Hepatocyte (in vitro differentiated cells): ENCODE results near the gene MESD. TPM values are rescaled to one million over a fixed set of nuclear protein-coding genes. Genes with fewer than 3 reads are reported as not detected.

Source experiments
- DNase-seq: peaks from one replicate; pipeline ENCODE4 v3.0.0-alpha.2; 2016; ENCODE audit warnings: low spot score
- H2AFZ ChIP-seq: fragments of 200-600 bp; sonication (generic); 2 replicates; pipeline ENCODE4 v1.6.0; 2016; ENCODE audit warnings: antibody characterized with exemption, mild to moderate bottlenecking
- H3K27ac ChIP-seq: fragments of 200-600 bp; sonication (generic); 2 replicates; pipeline ENCODE4 v1.5.1; 2016; ENCODE audit warnings: mild to moderate bottlenecking
- H3K27me3 ChIP-seq: fragments of 200-600 bp; sonication (generic); 2 replicates; pipeline ENCODE4 v1.6.1; 2016
- H3K36me3 ChIP-seq: fragments of 200-600 bp; sonication (generic); replicated peaks from 2 replicates; pipeline ENCODE4 v1.5.1; 2016; ENCODE audit warnings: low read depth; ENCODE audit not compliant: insufficient read depth
- H3K4me1 ChIP-seq: fragments of 200-600 bp; sonication (generic); 2 replicates; pipeline ENCODE4 v1.5.1; 2016; ENCODE audit warnings: mild to moderate bottlenecking, moderate library complexity; ENCODE audit not compliant: insufficient read depth
- H3K4me2 ChIP-seq: fragments of 200-600 bp; sonication (generic); 2 replicates; pipeline ENCODE4 v1.6.0; 2016
- H3K4me3 ChIP-seq: fragments of 200-600 bp; sonication (generic); 2 replicates; pipeline ENCODE4 v1.5.1; 2016; ENCODE audit warnings: mild to moderate bottlenecking
- H3K79me2 ChIP-seq: fragments of 200-600 bp; sonication (generic); 2 replicates; pipeline ENCODE4 v1.6.0; 2017; ENCODE audit warnings: mild to moderate bottlenecking
- H3K9me2 ChIP-seq: fragments of 200-600 bp; sonication (generic); replicated peaks from 2 replicates; pipeline ENCODE4 v1.6.0; 2017; ENCODE audit warnings: mild to moderate bottlenecking; ENCODE audit not compliant: insufficient read depth
- H3K9me3 ChIP-seq: fragments of 200-600 bp; sonication (generic); 2 replicates; pipeline ENCODE4 v1.5.1; 2016; ENCODE audit warnings: low read depth, mild to moderate bottlenecking
- H4K20me1 ChIP-seq: fragments of 200-600 bp; sonication (generic); 2 replicates; pipeline ENCODE4 v1.6.0; 2016; ENCODE audit warnings: mild to moderate bottlenecking; ENCODE audit not compliant: insufficient read depth, poor library complexity, severe bottlenecking
- CTCF ChIP-seq: fragments of 200-600 bp; sonication (generic); IDR thresholded peaks from 2 replicates; pipeline ENCODE4 v1.5.1; 2016; ENCODE audit warnings: antibody characterized with exemption, mild to moderate bottlenecking; ENCODE audit not compliant: poor library complexity
- EZH2 ChIP-seq: fragments of 200-600 bp; sonication (generic); IDR thresholded peaks from 2 replicates; pipeline ENCODE4 v1.6.1; 2016; ENCODE audit warnings: antibody characterized with exemption, mild to moderate bottlenecking, borderline replicate concordance
- EZH2phosphoT487 ChIP-seq: fragments of 200-600 bp; sonication (generic); IDR thresholded peaks from one replicate; pipeline ENCODE4 v1.6.1; 2018; ENCODE audit warnings: antibody characterized with exemption, mild to moderate bottlenecking, low read depth, moderate library complexity; ENCODE audit not compliant: unreplicated experiment, severe bottlenecking
- WGBS: methylation state at CpG from one replicate; pipeline ENCODE4 v1.1.6; 2016; ENCODE audit warnings: low lambda C conversion rate; ENCODE audit errors: missing lambda C conversion rate; 5-methylcytosine and 5-hydroxymethylcytosine counted together
- polyA plus RNA-seq: library from polyadenylated mRNA; unstranded; fragments of >200 nt; fragmentation: Nextera tagmentation; extraction: Ambion mirVana; gene quantifications from 2 replicates; pipeline ENCODE4 v1.2.1, GENCODE V29; 2016
- total RNA-seq: library from RNA; depleted of rRNA; stranded (reverse); fragments of >200 nt; gene quantifications from 2 replicates; pipeline ENCODE4 v1.2.3, GENCODE V29; 2014

The MESD gene
- total and polyA plus RNA-seq, 2 experiments from 2014 or later = 27.1 to 52.2 TPM

- Histone ChIP-seq H3K79me2 (no peaks in the 10 kb centered on the region), H3K27me3 (no peaks in the 10 kb centered on the region), H3K4me2 (no peak overlapping the region), H2AFZ (no peak overlapping the region), H3K4me1 (no peaks in the 10 kb centered on the region), H3K27ac (no peak overlapping the region), H4K20me1 (no peaks in the 10 kb centered on the region), H3K36me3 (no peaks in the 10 kb centered on the region), H3K4me3 (no peak overlapping the region), H3K9me3 (no peaks in the 10 kb centered on the region), H3K9me2 (no peaks in the 10 kb centered on the region)
- 93% methylated on average over 5 of the region's 5 CpGs for WGBS
- TF ChIP-seq CTCF (no peak), EZH2phosphoT487 (no peak), EZH2 (no peak)
- no peak for DNase-seq
These were observed 44.0 kb downstream of the MESD start for GRCh38 chr15:80945605-80946004.

GRCh38 chr15:80944818-80945217 is 44.8 kb downstream of the MESD start:
- no peaks in the 10 kb centered on the region for H3K79me2 ChIP-seq
- H3K4me3 ChIP-seq = no peak overlapping the region
- no peaks in the 10 kb centered on the region for H3K9me3 ChIP-seq
- 96% methylated on average over 3 of the region's 3 CpGs for WGBS
- TF ChIP-seq EZH2 = no peak
- no peak for TF ChIP-seq EZH2phosphoT487
- TF ChIP-seq CTCF = no peak
- H3K27ac ChIP-seq = no peak overlapping the region
- no peaks in the 10 kb centered on the region for H3K36me3 ChIP-seq
- H2AFZ ChIP-seq = no peak overlapping the region
- DNase-seq = no peak
- no peaks in the 10 kb centered on the region for H3K4me1 ChIP-seq
- H3K9me2 ChIP-seq = no peaks in the 10 kb centered on the region
- no peaks in the 10 kb centered on the region for H4K20me1 ChIP-seq
- H3K4me2 ChIP-seq = no peak overlapping the region
- no peaks in the 10 kb centered on the region for H3K27me3 ChIP-seq

GRCh38 chr15:80942746-80943565 is 46.7 kb downstream of the MESD start:
- Histone ChIP-seq H4K20me1 (no peaks in the 10 kb centered on the region), H3K36me3 (no peaks in the 10 kb centered on the region), H3K79me2 (no peaks in the 10 kb centered on the region), H3K27ac (no peak overlapping the region), H3K4me2 (no peak overlapping the region), H3K9me2 (no peaks in the 10 kb centered on the region), H2AFZ (no peak overlapping the region), H3K9me3 (no peaks in the 10 kb centered on the region), H3K4me1 (no peaks in the 10 kb centered on the region), H3K4me3 (no peak overlapping the region), H3K27me3 (no peaks in the 10 kb centered on the region)
- no peak for TF ChIP-seq EZH2phosphoT487
- no peak for TF ChIP-seq EZH2
- TF ChIP-seq CTCF = no peak
- no peak for DNase-seq
- WGBS = 88% methylated on average over 16 of the region's 16 CpGs
